NB4 (cell line): ENCODE measurements around the gene RIT2.
"Not testable (repeated sequence)": the region's sequence is repeated elsewhere in the genome, so short reads cannot be mapped to it uniquely, and the experiment has no call there.

Experiments
- CTCF ChIP-seq: IDR thresholded peaks from one replicate; pipeline ENCODE4 v1.5.1; 2012; ENCODE audit warnings: low read depth, low read length
- POLR2A ChIP-seq: IDR thresholded peaks from 2 replicates; pipeline ENCODE4 v1.6.1; 2011; ENCODE audit warnings: mild to moderate bottlenecking; ENCODE audit not compliant: insufficient read length; ENCODE audit errors: extremely low read depth

DNA sequence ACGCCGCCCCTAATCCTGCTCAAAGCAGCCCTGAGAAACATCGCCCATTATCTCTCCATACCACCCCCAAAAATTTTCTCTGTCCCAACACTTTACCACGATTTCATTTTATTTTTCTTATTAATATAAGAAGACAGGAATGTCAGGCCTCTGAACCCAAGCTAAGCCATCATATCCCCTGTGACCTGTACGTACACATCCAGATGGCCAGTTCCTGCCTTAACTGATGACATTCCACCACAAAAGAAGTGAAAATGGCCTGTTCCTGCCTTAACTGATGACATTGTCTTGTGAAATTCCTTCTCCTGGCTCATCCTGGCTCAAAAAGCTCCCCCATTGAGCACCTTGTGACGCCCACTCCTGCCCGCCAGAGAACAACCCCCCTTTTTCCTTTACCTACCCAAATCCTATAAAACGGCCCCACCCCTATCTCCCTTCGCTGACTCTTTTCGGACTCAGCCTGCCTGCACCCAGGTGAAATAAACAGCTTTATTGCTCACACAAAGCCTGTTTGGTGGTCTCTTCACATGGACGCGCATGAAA lies 373.6 kb downstream of the RIT2 start:
- not testable (repeated sequence) for TF ChIP-seq CTCF, POLR2A
